ACHN (cell line): ENCODE data around the gene COL4A1.

Experiments
- DNase-seq: peaks from one replicate; pipeline ENCODE4 v3.0.0-alpha.2; 2015
- in situ Hi-C: cut with HindIII; loops from 2 replicates; pipeline ENCODE4 v1.10.0; 2017; ENCODE audit warnings: low sequenced_read_pairs, low pct_ligation_motif_present, low pct_unique_long_range_greater_than_20kb

The COL4A1 gene

DNA sequence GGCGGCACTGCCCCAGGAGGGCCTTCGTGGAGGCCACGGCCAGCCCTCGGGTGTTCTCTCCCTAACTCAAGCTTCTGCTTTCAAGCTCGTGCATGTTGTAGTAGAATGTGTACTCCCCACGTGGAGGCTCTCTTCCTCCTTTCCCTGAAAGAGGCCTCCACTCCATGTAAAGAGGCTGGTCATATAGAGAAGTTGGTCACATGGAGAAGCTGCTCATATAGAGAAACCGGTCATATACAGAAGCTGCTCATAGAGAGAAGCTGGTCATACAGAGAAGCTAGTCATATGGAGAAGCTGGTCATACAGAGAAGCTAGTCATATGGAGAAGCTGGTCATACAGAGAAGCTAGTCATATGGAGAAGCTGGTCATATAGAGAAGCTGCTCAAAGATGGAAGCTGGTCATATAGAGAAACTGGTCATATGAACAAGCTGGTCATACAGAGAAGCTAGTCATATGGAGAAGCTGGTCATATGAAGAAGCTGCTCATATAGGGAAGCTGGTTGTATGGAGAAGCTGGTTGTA, 152.5 kb downstream of the COL4A1 start:
- no peak for DNase-seq
- in situ Hi-C loops, result no loop called here

DNA sequence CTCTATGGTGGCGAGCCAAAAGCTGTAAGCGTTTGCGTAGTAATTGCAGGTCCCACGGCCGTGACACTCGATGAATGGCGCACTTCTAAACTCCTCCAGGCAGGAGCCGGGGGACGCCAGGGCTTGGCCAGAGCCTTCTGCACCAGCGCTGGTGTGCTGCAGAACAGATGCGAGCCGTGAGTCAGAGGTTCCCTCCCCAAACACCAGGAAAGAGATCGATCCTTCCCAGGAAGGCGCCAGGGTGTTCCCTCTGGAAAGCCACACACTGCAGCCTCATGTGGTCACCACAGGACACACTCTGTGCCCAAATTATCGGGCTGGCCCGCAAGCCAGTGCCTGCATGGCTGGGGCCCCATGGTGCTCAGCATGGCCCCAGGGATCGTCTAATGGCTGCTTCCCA, 154.6 kb downstream of the COL4A1 start:
- in situ Hi-C loops, result no loop called here
- no peak for DNase-seq

DNA sequence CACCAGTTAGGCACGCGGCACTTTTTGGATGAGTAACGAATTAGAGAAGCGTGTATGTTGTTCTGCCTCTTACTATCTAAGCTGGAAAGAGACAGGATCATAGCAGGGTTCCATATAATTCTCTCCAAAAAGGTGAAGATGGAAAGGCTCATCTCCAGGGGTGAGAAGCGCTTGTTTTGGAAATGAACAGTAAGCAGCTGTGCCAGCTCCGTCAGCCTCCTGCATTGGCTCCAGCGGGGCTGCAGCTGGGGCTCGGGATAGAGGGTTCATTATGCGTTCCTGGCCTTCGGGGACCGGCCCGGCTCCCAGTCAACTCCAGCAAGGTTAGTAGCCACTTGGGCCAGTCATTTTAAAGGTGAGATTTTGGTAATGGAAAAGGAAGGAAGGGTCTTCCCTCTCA, 155.5 kb downstream of the COL4A1 start:
- in situ Hi-C loops, result no loop called here
- no peak for DNase-seq

DNA sequence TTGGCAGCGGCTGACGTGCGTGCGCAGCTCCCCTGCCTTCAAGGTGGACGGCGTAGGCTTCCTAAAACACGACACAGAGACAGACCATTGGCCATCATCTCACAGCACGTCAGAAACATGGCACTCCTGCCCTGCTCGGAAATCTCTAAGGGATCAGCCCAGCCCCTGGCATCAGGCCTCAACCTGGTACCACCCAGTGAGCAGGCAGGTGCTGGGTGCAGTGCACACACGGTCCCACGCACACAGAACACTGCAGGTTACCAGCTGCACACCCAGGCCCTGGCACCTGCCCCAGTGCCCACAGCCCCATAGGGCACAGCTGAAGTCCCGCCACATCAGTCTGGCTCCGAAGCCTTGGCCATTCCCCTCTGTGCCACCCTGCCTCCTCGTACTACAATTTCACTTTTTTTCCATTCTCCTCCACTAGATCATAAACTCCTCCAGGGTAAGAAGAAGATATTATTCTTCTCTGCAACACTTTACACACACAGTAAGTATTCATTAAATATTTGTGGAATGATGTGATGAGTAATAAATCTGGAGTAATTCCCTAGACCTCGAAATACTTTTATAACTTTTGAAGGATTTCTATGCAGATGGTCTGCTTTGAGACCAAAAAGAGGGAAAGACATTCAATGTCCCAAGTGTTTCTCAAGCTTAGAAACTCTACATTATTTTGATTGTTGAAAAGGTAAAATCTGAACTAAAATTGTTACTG, 156.4 kb downstream of the COL4A1 start:
- DNase-seq, result no peak

DNA sequence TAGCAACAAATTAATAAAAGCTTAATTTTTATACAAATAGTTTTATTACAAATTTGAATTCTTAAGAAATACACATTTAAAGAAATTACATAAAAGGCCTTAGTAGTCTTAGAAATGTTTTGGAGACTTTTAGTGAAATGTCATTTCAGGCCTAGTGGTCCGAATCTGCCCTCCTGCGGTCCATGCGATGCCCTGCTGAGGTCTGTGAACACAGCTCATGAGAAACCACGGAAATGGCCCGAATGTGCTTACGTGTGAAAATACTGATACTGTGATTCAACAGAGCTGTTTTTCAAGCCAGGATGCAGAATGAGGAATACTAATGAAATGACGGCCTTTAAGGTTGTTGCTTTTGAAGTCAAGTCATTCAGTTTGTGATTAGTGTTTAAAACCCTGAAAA, 157.9 kb downstream of the COL4A1 start:
- in situ Hi-C loops, result no loop called here
- DNase-seq, result no peak

More for the DNA sequence above, 156.4 kb downstream of the COL4A1 start:
- in situ Hi-C loops, result no loop called here

DNA sequence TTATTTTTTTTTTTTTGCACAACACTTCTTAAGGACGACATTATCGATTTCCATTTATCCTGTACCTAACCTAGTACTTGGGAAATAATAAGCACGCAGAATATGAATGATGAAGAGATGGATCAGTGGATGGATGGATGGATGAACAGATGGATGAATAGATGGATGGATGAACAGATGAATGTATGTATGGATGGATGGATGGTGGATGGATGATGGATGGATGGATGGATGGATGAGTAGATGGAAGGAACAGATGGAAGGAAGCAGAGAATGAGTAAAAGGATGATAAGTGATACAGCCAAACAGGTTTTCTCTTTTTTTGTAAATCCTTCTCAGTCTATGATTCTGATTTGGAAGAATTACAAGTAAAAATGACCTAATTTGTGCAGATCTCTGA, 166.9 kb downstream of the COL4A1 start:
- in situ Hi-C loops, result no loop called here

DNA sequence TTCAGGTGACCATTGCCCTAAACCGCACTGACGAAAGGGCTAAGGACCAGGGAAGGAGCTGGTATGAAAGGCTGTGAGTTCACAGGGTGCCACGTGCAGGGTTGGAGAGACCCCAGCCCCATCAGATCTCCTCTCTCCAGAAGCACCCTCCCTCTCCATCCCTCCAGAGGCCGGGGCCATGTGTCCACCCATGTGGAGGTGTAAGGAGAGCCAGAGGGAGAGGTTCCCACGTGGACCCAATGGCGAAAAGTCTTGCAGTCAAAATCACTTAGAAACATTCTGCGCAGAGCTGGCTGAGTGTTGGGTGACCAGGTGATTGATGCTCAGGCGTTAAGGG, 168.3 kb downstream of the COL4A1 start:
- in situ Hi-C loops, result no loop called here
- no peak for DNase-seq

More for the DNA sequence above, 166.9 kb downstream of the COL4A1 start:
- no peak for DNase-seq

DNA sequence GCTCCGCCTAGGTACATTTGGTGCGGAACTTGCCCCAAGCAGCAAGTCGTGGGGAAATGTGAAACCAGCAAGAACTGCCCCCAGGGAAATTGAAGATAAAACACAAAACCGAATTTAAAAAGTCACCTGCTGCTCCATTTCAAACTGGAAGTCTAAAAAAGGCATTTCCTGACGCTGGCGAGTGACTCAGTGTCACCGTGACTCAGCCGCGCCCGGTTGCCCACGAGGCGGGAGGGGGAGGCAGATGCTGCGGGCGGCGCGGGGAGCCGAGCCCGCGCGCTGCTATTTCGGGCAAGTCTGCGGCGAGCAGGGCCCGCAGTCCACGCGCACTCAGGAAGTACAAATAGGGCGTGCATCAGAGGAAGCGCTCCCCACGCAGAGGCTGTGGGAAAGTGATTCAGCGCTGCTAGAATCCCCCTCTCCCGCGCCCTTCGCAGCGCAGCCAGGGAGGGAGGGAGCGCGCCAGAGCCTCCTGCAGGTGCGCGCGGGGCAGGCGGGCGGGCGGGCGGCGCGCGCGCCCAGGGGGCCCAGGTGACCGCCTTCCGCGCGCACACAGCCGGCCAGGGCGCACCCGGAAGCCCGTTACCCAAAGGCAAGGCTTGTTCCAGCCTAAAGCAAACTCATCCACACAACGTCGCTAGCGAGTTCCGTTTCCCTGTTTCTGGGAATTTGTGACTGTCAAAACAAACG, 168.8 kb downstream of the COL4A1 start:
- in situ Hi-C loops, result no loop called here

DNA sequence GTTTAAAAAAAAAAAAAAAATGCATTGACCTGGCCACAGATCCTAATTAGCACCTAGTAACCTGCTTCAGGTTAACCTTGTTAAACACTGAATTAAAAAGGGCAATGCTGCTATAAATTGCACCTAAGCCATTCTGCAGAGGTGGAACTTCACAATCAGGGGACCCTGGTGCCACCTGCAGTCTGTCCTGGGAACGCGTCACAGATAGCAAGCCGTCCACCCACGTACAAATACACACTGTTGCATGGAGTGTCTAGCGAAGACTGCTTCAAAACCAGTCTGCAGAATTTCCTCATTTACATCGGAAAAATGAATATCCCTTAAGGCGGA, 169.3 kb downstream of the COL4A1 start:
- in situ Hi-C loops, result no loop called here
- DNase-seq, result peak; percentile 62

More for the DNA sequence above, 168.8 kb downstream of the COL4A1 start:
- DNase-seq, result peak; percentile 78

DNA sequence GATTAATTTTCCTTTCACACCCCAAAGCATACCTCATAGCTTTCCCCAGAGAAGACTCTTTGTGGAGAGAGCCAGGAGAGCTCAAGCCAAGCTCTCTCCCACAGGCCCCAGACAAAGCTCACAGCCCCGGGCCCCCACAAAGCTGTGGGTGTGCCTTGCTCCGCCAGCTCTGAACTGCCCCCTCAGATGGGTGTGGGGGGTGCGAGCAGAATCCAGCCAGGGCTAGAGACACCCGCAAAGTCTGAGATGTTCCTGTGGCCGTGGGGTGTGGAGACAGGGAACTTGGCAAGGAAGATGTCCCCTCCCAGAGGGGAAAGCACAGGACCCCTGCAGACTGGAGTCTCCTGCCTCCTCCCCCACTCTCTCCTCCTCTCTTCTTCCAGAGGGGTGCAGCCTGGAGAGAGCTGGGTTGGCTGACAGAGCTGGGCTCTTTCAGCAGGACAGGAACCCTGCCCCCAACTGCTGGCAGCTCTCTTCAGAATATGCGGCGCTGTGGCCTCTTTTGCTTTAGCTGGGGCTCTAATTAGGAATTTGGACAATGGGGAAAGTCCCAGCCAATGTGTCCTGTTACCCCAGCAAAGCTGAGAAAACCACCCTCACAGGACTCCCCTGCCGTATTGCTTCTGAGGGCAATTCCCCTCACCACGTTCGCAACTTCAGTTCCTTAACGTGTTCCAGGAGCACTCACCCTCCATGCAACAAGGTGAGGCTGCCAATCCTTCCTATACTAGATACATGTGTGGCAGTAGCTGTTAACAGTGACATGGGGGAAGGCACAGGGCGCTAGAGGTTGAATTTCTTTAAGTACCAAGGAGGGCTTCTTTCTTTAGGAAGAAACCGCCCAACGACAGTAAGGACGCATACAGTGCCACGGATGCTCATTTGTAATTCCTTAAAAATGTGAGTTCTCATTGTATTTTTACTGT, 170.0 kb downstream of the COL4A1 start:
- in situ Hi-C loops, result no loop called here
- no peak for DNase-seq

DNA sequence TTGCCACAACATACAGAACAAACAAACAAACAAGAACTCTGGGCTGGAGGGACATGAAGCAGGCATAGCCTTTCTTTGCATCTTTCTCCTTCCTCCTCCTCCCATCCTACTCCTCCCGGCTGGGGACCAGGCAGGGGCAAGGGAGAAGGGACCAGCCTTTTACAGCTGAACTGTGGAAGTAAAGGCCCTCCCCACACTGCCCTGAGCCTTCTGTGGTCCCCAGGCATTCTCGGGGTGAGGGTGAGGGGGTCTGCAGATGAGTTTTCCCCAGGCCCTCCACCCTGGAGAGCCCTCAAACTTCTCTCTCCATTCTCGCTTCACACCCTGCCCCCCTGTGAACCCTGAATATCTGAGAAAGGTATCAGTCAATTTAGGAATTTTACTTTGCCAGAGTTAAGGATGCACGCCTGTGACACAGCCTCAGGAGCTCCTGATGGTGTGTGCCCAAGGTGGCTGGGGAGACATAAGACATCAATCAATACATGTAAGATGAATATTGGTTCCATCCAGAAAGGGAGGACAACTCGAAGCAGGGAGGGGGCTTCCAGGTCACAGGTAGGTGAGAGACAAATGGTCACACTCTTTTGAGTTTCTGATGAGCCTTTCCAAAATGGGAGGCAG, 170.9 kb downstream of the COL4A1 start:
- in situ Hi-C loops, result no loop called here
- no peak for DNase-seq

DNA sequence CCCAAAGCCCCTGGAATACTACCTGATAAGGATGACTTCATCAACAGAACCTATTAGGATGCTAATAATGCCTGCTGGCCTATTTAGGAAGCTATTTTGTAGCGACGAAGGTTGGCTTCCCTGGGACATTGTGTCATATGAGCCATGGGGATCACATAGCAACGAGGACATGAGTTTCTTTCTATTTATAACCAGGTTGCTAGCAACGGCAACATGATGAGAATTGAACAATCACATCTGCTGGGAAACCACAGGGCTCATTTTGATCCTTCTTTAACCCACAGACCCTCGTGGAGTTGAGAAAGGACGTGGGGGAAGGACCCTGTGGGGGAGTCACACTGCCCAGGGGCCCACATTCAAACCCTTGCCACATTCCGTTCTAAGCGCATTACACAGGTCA, 172.2 kb downstream of the COL4A1 start:
- no peak for DNase-seq
- in situ Hi-C loops, result no loop called here

DNA sequence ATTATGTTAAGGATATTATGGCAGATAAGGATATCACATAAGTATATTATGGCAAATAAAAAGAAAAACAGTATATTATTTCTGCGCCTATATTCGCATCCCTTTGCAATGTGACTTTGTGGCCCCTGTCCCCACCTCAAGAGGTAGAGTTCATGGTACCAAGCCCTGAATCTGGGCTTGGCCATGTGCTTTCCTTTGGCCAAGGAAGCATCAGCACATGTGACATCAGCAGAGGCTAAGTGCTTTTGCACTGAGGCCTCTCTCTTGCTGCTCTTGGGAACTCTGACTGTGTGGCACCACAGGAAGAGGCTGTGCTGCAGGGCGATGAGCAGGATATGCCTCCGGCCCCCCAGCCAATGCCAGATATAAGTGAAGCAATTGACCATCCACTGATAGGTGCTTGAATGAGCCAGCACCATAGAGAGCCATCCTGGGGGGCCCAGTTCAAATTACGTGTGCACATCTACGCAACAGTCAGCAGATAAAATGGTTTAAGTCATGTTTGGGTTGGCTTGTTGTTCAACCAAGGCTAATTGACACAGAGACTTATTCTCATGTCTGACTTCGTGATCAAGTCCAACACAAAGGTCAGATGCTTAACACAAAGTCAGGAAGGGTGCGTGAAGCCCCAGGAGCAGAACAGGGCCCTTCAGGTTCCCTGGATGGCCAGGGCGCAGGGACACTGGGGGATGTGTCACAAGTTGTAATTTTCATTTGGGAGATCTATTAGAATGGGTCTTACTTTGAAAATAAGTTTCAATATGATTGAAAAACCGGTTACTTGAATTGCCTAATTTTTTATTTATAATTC, 173.3 kb downstream of the COL4A1 start:
- no peak for DNase-seq

DNA sequence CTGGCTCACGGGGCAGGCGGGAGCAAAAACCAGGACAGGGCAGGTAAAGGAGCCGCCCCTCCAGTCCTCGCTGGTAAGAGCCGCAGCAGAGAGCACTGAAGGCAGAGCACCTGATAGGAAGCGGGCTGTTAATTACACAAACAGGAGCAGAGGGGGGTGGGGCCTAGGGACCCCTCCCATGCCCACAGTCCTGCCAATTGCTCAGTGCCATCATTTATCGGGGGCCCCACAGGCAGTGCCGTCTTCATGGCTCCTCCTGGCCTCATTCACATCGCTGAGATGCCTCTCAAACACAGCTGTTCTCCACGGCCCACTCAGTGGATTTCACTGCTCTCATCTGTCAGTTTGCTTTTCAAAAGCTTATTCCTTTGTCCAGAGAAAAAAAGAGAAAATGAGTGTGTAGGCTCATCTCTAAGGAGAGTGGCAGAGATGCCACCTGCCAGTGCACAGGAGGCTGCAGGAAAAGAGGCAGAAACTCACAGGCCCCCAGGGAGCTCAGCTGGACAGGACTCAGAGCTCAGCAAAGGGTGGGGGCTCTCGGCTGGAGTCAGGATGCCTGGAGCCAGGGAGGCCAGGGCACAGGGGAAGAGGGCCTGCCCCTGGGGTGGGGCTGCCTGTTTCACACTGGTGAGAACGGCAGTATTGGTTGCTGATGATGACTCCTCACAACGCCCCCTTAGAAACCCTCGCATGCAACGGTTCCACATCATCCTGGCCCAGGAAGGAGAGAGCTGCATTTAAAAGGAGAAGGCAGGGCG, 174.6 kb downstream of the COL4A1 start:
- in situ Hi-C loops, result no loop called here
- no peak for DNase-seq

More for the DNA sequence above, 173.3 kb downstream of the COL4A1 start:
- in situ Hi-C loops, result no loop called here

DNA sequence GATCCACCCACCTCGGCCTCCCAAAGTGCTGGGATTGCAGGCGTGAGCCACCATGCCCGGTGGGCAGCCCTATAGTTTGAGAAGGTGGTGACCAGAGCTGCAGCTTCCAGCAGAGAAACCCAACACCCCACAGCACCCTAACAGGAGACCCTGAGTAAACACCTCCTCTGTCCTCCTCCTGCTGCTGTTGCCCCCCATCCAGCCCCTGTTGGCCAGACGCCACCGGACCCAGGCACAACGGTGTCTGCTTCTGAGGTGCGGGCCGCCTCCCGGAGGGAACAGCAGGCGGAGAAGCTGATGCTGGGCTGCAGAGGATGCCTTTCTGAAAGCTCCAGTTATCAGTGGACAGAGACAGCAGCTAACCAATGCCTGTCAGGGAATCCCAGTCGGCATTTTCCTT, 175.5 kb downstream of the COL4A1 start:
- in situ Hi-C loops, result no loop called here
- DNase-seq, result no peak

DNA sequence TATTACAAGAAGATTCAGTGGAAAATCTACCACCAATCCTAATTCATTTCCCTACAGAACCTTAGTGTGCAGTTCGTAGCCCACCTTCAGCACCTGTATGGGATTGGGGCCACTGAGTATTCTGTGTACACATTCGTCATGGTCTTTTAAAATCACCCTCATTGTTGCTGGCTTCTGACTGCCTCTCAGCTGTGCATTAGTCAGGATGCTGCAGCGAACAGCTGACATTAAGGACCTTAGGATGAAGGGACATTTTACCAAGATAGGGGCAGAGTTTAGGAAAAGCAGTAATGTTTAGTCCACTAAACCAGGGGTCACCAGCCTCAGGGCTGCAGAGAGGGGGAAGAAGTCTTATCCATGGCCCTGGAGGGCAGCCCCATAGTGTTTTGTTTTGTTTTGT, 176.5 kb downstream of the COL4A1 start:
- DNase-seq, result no peak
- in situ Hi-C loops, result no loop called here

DNA sequence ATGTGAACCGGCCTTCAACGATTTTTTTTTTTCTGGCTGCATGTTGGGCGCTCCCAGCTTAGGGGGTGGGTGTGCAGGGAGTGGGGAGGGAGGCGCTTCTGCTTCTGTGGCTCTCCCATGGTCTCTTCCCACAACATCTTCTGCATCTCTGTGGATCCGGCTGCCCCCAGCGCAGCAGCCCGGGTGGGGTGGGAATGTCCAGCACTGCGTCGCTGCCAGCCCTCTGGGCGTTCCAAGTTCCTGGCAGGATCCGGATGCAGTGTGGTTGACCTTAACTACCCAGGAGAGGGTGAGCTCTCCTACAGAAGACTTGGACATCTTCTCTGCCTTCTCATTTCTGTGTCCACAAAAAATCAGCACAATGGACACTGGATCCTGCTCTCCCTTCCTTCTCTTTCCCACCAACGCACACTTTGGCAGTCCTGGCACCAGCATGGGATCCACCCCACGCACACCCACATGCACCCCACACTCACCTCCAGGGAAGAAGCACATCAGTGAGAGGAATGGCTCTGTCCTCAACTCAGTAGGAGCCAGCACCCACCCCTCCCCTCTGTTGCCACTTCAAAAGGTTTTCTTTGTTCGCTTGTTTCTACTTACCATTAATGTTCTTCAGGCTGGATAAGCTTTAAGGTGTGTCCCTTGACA, 177.3 kb downstream of the COL4A1 start:
- no peak for DNase-seq
- in situ Hi-C loops, result no loop called here
